Right atrium auricular region (tissue), 2 donors: ENCODE results near the gene CDH8. TPM values are rescaled to one million over a fixed set of nuclear protein-coding genes. Genes with fewer than 3 reads are reported as not detected.
"Not testable (repeated sequence)": the region's sequence is repeated elsewhere in the genome, so short reads cannot be mapped to it uniquely, and the experiment has no call there.

Experiments used
- DNase-seq: peaks from one replicate; pipeline ENCODE4 v3.0.0-alpha.2; 2019; ENCODE audit warnings: low spot score
- H3K27ac ChIP-seq, 2 donors: fragments of 200-600 bp; sonication (generic); 1 replicate in 1 of 2; 2 replicates in 1 of 2; pipeline ENCODE4 v1.5.1; 2016 to 2019
- H3K27me3 ChIP-seq, 2 donors: fragments of 200-600 bp; sonication (generic); one replicate each; pipeline versions ENCODE4 v1.5.1 to v1.6.0; 2017 to 2019
- H3K36me3 ChIP-seq: fragments of 200-600 bp; sonication (generic); one replicate; pipeline ENCODE4 v1.5.1; 2016
- H3K4me1 ChIP-seq, 2 donors: fragments of 200-600 bp; sonication (generic); one replicate each; pipeline versions ENCODE4 v1.5.1 to v1.6.0; 2017 to 2019
- H3K4me3 ChIP-seq, 2 donors: fragments of 200-600 bp; sonication (generic); 1 replicate in 1 of 2; 2 replicates in 1 of 2; pipeline ENCODE4 v1.5.1; 2017 to 2019; ENCODE audit warnings: mild to moderate bottlenecking in 1 of 2, moderate library complexity in 1 of 2
- H3K9me3 ChIP-seq, 2 donors: fragments of 200-600 bp; sonication (generic); one replicate each; pipeline ENCODE4 v1.5.1; 2019
- CTCF ChIP-seq, 2 donors: fragments of 200-600 bp; sonication (generic); IDR thresholded peaks; one replicate each; pipeline ENCODE4 v1.5.1; 2019; ENCODE audit warnings: antibody characterized with exemption in 2 of 2
- total RNA-seq, 2 donors: library from RNA; depleted of rRNA; stranded (reverse); fragments of >200 nt; gene quantifications; one replicate each; pipeline ENCODE4 v1.1.0, GENCODE V29; 2016

CDH8 gene
- total RNA-seq, 2 donors from 2014 or later, result not detected

- no peak for DNase-seq
- Histone ChIP-seq H3K27ac (no peak overlapping the region), H3K4me3 (no peak overlapping the region), H3K9me3 (peaks cover 0 to 6% of the 10 kb centered on the region in 2 donors), H3K27me3 (no peaks in the 10 kb centered on the region), H3K4me1 (no peaks in the 10 kb centered on the region), H3K36me3 (no peaks in the 10 kb centered on the region)
- no peak for TF ChIP-seq CTCF (IDR thresholded peaks at IDR 0.05)
Measured at GRCh38 chr16:61792194-61792909, 243.9 kb downstream of the CDH8 start.

- Histone ChIP-seq H3K9me3 (peaks cover 0 to 6% of the 10 kb centered on the region in 2 donors), H3K36me3 (no peaks in the 10 kb centered on the region), H3K4me3 (no peak overlapping the region), H3K27ac (no peak overlapping the region), H3K4me1 (no peaks in the 10 kb centered on the region), H3K27me3 (no peaks in the 10 kb centered on the region)
- DNase-seq, result no peak
- TF ChIP-seq CTCF (IDR thresholded peaks at IDR 0.05), result no peak
Measured at GRCh38 chr16:61791464-61791863, 244.8 kb downstream of the CDH8 start.

- H3K9me3 ChIP-seq, H3K27ac ChIP-seq, H3K36me3 ChIP-seq, H3K4me3 ChIP-seq, H3K27me3 ChIP-seq, H3K4me1 ChIP-seq, DNase-seq: not testable (repeated sequence)
Measured at GRCh38 chr16:61781855-61782254, 254.4 kb downstream of the CDH8 start.

- no peaks in the 10 kb centered on the region for H3K36me3 ChIP-seq
- DNase-seq, result no peak
- H3K27me3 ChIP-seq, result no peaks in the 10 kb centered on the region
Measured at GRCh38 chr16:61780161-61780560, 256.1 kb downstream of the CDH8 start.

GRCh38 chr16:61770301-61770700 lies 265.9 kb downstream of the CDH8 start:
- Histone ChIP-seq H3K4me1 (no peaks in the 10 kb centered on the region), H3K36me3 (no peaks in the 10 kb centered on the region), H3K9me3 (no peaks in the 10 kb centered on the region), H3K27me3 (no peaks in the 10 kb centered on the region), H3K4me3 (no peak overlapping the region), H3K27ac (no peak overlapping the region)
- DNase-seq, result no peak
- no peak for TF ChIP-seq CTCF (IDR thresholded peaks at IDR 0.05)

More at GRCh38 chr16:61780161-61780560, 256.1 kb downstream of the CDH8 start:
- Histone ChIP-seq H3K4me3 (no peak overlapping the region), H3K4me1 (no peaks in the 10 kb centered on the region), H3K27ac (no peak overlapping the region), H3K9me3 (no peaks in the 10 kb centered on the region)
- no peak for TF ChIP-seq CTCF (IDR thresholded peaks at IDR 0.05)

- no peaks in the 10 kb centered on the region for H3K4me1 ChIP-seq
- no peaks in the 10 kb centered on the region for H3K9me3 ChIP-seq
- H3K27me3 ChIP-seq, result no peaks in the 10 kb centered on the region
- H3K4me3 ChIP-seq, result no peak overlapping the region
- DNase-seq, result no peak
- TF ChIP-seq CTCF (IDR thresholded peaks at IDR 0.05), result no peak
- no peaks in the 10 kb centered on the region for H3K36me3 ChIP-seq
- no peak overlapping the region for H3K27ac ChIP-seq
Measured at GRCh38 chr16:61763991-61764390, 272.2 kb downstream of the CDH8 start.
